ENCODE data around the gene ACACA. TPM values are rescaled to one million over a fixed set of nuclear protein-coding genes. Genes with fewer than 3 reads are reported as not detected.

Gene ACACA
- total RNA-seq, 1 donor from 2014 or later: 145 TPM

- no peak for DNase-seq
- Mint-ChIP-seq H3K4me3 (ENCODE audit: unreplicated experiment) (no peak overlapping the region), H3K27me3 (ENCODE audit: unreplicated experiment) (no peaks in the 10 kb centered on the region), H3K4me1 (ENCODE audit: low read depth, unreplicated experiment) (peaks cover 7% of the 10 kb centered on the region), H3K9me3 (ENCODE audit: unreplicated experiment) (no peaks in the 10 kb centered on the region), H3K36me3 (ENCODE audit: unreplicated experiment) (no peaks in the 10 kb centered on the region), H3K27ac (ENCODE audit: unreplicated experiment) (no peak overlapping the region)
- no peak for TF ChIP-seq CTCF (IDR thresholded peaks at IDR 0.05; ENCODE audit: partially characterized antibody, unreplicated experiment)
Measured at GRCh38 chr17:37137070-37137610, 269.5 kb downstream of the ACACA start.

- H3K9me3 Mint-ChIP-seq (ENCODE audit: unreplicated experiment): no peaks in the 10 kb centered on the region
- peaks cover 17% of the 10 kb centered on the region for H3K4me1 Mint-ChIP-seq (ENCODE audit: low read depth, unreplicated experiment)
- H3K36me3 Mint-ChIP-seq (ENCODE audit: unreplicated experiment): no peaks in the 10 kb centered on the region
Measured at GRCh38 chr17:37135576-37135975, 271.1 kb downstream of the ACACA start.

GRCh38 chr17:37134050-37134449 is 272.6 kb downstream of the ACACA start:
- no peak for TF ChIP-seq CTCF (IDR thresholded peaks at IDR 0.05; ENCODE audit: partially characterized antibody, unreplicated experiment)
- DNase-seq: no peak
- Mint-ChIP-seq H3K4me1 (ENCODE audit: low read depth, unreplicated experiment) (peaks cover 17% of the 10 kb centered on the region), H3K36me3 (ENCODE audit: unreplicated experiment) (no peaks in the 10 kb centered on the region), H3K9me3 (ENCODE audit: unreplicated experiment) (no peaks in the 10 kb centered on the region), H3K4me3 (ENCODE audit: unreplicated experiment) (no peak overlapping the region), H3K27me3 (ENCODE audit: unreplicated experiment) (no peaks in the 10 kb centered on the region), H3K27ac (ENCODE audit: unreplicated experiment) (no peak overlapping the region)

More at GRCh38 chr17:37135576-37135975, 271.1 kb downstream of the ACACA start:
- no peak for DNase-seq
- no peak overlapping the region for H3K4me3 Mint-ChIP-seq (ENCODE audit: unreplicated experiment)
- H3K27ac Mint-ChIP-seq (ENCODE audit: unreplicated experiment): no peak overlapping the region
- H3K27me3 Mint-ChIP-seq (ENCODE audit: unreplicated experiment): no peaks in the 10 kb centered on the region
- TF ChIP-seq CTCF (IDR thresholded peaks at IDR 0.05; ENCODE audit: partially characterized antibody, unreplicated experiment): no peak

- H3K4me1 Mint-ChIP-seq (ENCODE audit: low read depth, unreplicated experiment): peaks cover 17% of the 10 kb centered on the region
- no peak overlapping the region for H3K27ac Mint-ChIP-seq (ENCODE audit: unreplicated experiment)
- no peak overlapping the region for H3K4me3 Mint-ChIP-seq (ENCODE audit: unreplicated experiment)
- no peaks in the 10 kb centered on the region for H3K9me3 Mint-ChIP-seq (ENCODE audit: unreplicated experiment)
- DNase-seq: no peak
- H3K27me3 Mint-ChIP-seq (ENCODE audit: unreplicated experiment): no peaks in the 10 kb centered on the region
- no peak for TF ChIP-seq CTCF (IDR thresholded peaks at IDR 0.05; ENCODE audit: partially characterized antibody, unreplicated experiment)
- H3K36me3 Mint-ChIP-seq (ENCODE audit: unreplicated experiment): no peaks in the 10 kb centered on the region
Measured at GRCh38 chr17:37133136-37133535, 273.5 kb downstream of the ACACA start.

GRCh38 chr17:37131669-37132611 is 274.7 kb downstream of the ACACA start:
- Mint-ChIP-seq H3K9me3 (ENCODE audit: unreplicated experiment) (no peaks in the 10 kb centered on the region), H3K4me1 (ENCODE audit: low read depth, unreplicated experiment) (peaks cover 17% of the 10 kb centered on the region), H3K36me3 (ENCODE audit: unreplicated experiment) (no peaks in the 10 kb centered on the region), H3K27me3 (ENCODE audit: unreplicated experiment) (no peaks in the 10 kb centered on the region), H3K4me3 (ENCODE audit: unreplicated experiment) (no peak overlapping the region), H3K27ac (ENCODE audit: unreplicated experiment) (no peak overlapping the region)
- TF ChIP-seq CTCF (IDR thresholded peaks at IDR 0.05; ENCODE audit: partially characterized antibody, unreplicated experiment): no peak
- no peak for DNase-seq
